Measurements from ENCODE around the gene ANKRD30A.

The ANKRD30A gene

GRCh38 chr10:37301271-37301670, 175.9 kb downstream of the ANKRD30A start:
- Histone ChIP-seq H3K9me3 (ENCODE audit: control insufficient read depth, low read length) (no peaks in the 10 kb centered on the region), H3K18ac (ENCODE audit: low read depth in 1 of 2, low read length in 2 of 2) (no peak overlapping the region), H2BK12ac (ENCODE audit: low read length in 2 of 2) (no peak overlapping the region), H4K91ac (ENCODE audit: low read length) (no peak overlapping the region), H3K79me1 (replicated peaks; ENCODE audit: low read length, poor library complexity, severe bottlenecking) (no peaks in the 10 kb centered on the region), H3K36me3 (ENCODE audit: control insufficient read depth in 1 of 2, insufficient read depth in 2 of 2, low read depth in 1 of 2, low read length in 2 of 2) (no peaks in the 10 kb centered on the region), H2BK5ac (ENCODE audit: low read depth, low read length, poor library complexity, severe bottlenecking) (no peak overlapping the region), H3K27me3 (ENCODE audit: control insufficient read depth in 1 of 2, insufficient read depth in 1 of 2, low read length in 2 of 2) (no peaks in the 10 kb centered on the region), H3K4me2 (ENCODE audit: low read length, poor library complexity, severe bottlenecking) (no peak overlapping the region), H2AFZ (ENCODE audit: low read depth, low read length) (no peak overlapping the region), H3K27ac (ENCODE audit: low read length, poor library complexity, severe bottlenecking) (no peak overlapping the region), H4K8ac (ENCODE audit: low read length) (no peak overlapping the region), H3K4me3 (ENCODE audit: insufficient read depth in 1 of 2, low read depth in 1 of 2, low read length in 2 of 2) (no peak overlapping the region), H3K9ac (ENCODE audit: low read length) (no peak overlapping the region), H3K23ac (ENCODE audit: low read length in 2 of 2) (no peak overlapping the region), H3K4me1 (ENCODE audit: control insufficient read depth, insufficient read depth, low read depth, low read length) (no peaks in the 10 kb centered on the region), H3K4ac (ENCODE audit: low read depth in 1 of 2, low read length in 2 of 2) (no peak overlapping the region), H2BK15ac (ENCODE audit: low read depth, poor library complexity, severe bottlenecking) (no peak overlapping the region), H2BK120ac (ENCODE audit: low read depth, low read length) (no peak overlapping the region), H3K14ac (ENCODE audit: low read length in 2 of 2) (no peak overlapping the region), H2AK5ac (ENCODE audit: low read length, severe bottlenecking) (no peak overlapping the region)
- WGBS: 55% methylated on average over 2 of the region's 2 CpGs
- DNase-seq: no peak

GRCh38 chr10:37304036-37304435, 178.6 kb downstream of the ANKRD30A start:
- H2BK120ac ChIP-seq (ENCODE audit: low read depth, low read length): no peak overlapping the region
- no peak overlapping the region for H3K4ac ChIP-seq (ENCODE audit: low read depth in 1 of 2, low read length in 2 of 2)
- H3K36me3 ChIP-seq (ENCODE audit: control insufficient read depth in 1 of 2, insufficient read depth in 2 of 2, low read depth in 1 of 2, low read length in 2 of 2): no peaks in the 10 kb centered on the region
- H3K27ac ChIP-seq (ENCODE audit: low read length, poor library complexity, severe bottlenecking): no peak overlapping the region
- H3K79me1 ChIP-seq (replicated peaks; ENCODE audit: low read length, poor library complexity, severe bottlenecking): no peaks in the 10 kb centered on the region
- no peak overlapping the region for H4K8ac ChIP-seq (ENCODE audit: low read length)
- no peaks in the 10 kb centered on the region for H3K9me3 ChIP-seq (ENCODE audit: control insufficient read depth, low read length)
- H3K4me1 ChIP-seq (ENCODE audit: control insufficient read depth, insufficient read depth, low read depth, low read length): no peaks in the 10 kb centered on the region
- H2BK5ac ChIP-seq (ENCODE audit: low read depth, low read length, poor library complexity, severe bottlenecking): no peak overlapping the region
- no peak overlapping the region for H3K9ac ChIP-seq (ENCODE audit: low read length)
- H3K27me3 ChIP-seq (ENCODE audit: control insufficient read depth in 1 of 2, insufficient read depth in 1 of 2, low read length in 2 of 2): no peaks in the 10 kb centered on the region
- H3K23ac ChIP-seq (ENCODE audit: low read length in 2 of 2): no peak overlapping the region
- no peak overlapping the region for H3K14ac ChIP-seq (ENCODE audit: low read length in 2 of 2)
- no peak overlapping the region for H3K18ac ChIP-seq (ENCODE audit: low read depth in 1 of 2, low read length in 2 of 2)
- no peak overlapping the region for H2BK12ac ChIP-seq (ENCODE audit: low read length in 2 of 2)
- no peak overlapping the region for H2BK15ac ChIP-seq (ENCODE audit: low read depth, poor library complexity, severe bottlenecking)
- H2AK5ac ChIP-seq (ENCODE audit: low read length, severe bottlenecking): no peak overlapping the region
- 41% methylated on average over 2 of the region's 2 CpGs for WGBS
- no peak overlapping the region for H4K91ac ChIP-seq (ENCODE audit: low read length)
- no peak for DNase-seq
- H3K4me3 ChIP-seq (ENCODE audit: insufficient read depth in 1 of 2, low read depth in 1 of 2, low read length in 2 of 2): no peak overlapping the region
- H2AFZ ChIP-seq (ENCODE audit: low read depth, low read length): no peak overlapping the region
- H3K4me2 ChIP-seq (ENCODE audit: low read length, poor library complexity, severe bottlenecking): no peak overlapping the region

- H3K14ac ChIP-seq (ENCODE audit: low read length in 2 of 2): no peak overlapping the region
Observed at GRCh38 chr10:37314350-37314749, 189.0 kb downstream of the ANKRD30A start.

GRCh38 chr10:37314862-37315261, 189.5 kb downstream of the ANKRD30A start:
- H3K9ac ChIP-seq (ENCODE audit: low read length): no peak overlapping the region
- no peak overlapping the region for H2BK12ac ChIP-seq (ENCODE audit: low read length in 2 of 2)
- H3K27me3 ChIP-seq (ENCODE audit: control insufficient read depth in 1 of 2, insufficient read depth in 1 of 2, low read length in 2 of 2): no peaks in the 10 kb centered on the region
- no peaks in the 10 kb centered on the region for H3K79me1 ChIP-seq (replicated peaks; ENCODE audit: low read length, poor library complexity, severe bottlenecking)
- H3K23ac ChIP-seq (ENCODE audit: low read length in 2 of 2): no peak overlapping the region
- no peak overlapping the region for H2BK15ac ChIP-seq (ENCODE audit: low read depth, poor library complexity, severe bottlenecking)
- no peak overlapping the region for H2AK5ac ChIP-seq (ENCODE audit: low read length, severe bottlenecking)
- DNase-seq: no peak
- WGBS: no CpG with 5 or more reads among the region's 1 CpG
- no peak overlapping the region for H3K14ac ChIP-seq (ENCODE audit: low read length in 2 of 2)
- H3K4me2 ChIP-seq (ENCODE audit: low read length, poor library complexity, severe bottlenecking): no peak overlapping the region
- no peak overlapping the region for H2AFZ ChIP-seq (ENCODE audit: low read depth, low read length)
- H4K8ac ChIP-seq (ENCODE audit: low read length): no peak overlapping the region
- no peak overlapping the region for H3K27ac ChIP-seq (ENCODE audit: low read length, poor library complexity, severe bottlenecking)
- H4K91ac ChIP-seq (ENCODE audit: low read length): no peak overlapping the region
- no peak overlapping the region for H3K4me3 ChIP-seq (ENCODE audit: insufficient read depth in 1 of 2, low read depth in 1 of 2, low read length in 2 of 2)
- H3K4ac ChIP-seq (ENCODE audit: low read depth in 1 of 2, low read length in 2 of 2): no peak overlapping the region
- H3K36me3 ChIP-seq (ENCODE audit: control insufficient read depth in 1 of 2, insufficient read depth in 2 of 2, low read depth in 1 of 2, low read length in 2 of 2): no peaks in the 10 kb centered on the region
- H3K18ac ChIP-seq (ENCODE audit: low read depth in 1 of 2, low read length in 2 of 2): no peak overlapping the region
- peaks cover 9% of the 10 kb centered on the region for H3K9me3 ChIP-seq (ENCODE audit: control insufficient read depth, low read length)
- H2BK120ac ChIP-seq (ENCODE audit: low read depth, low read length): no peak overlapping the region
- no peaks in the 10 kb centered on the region for H3K4me1 ChIP-seq (ENCODE audit: control insufficient read depth, insufficient read depth, low read depth, low read length)
- no peak overlapping the region for H2BK5ac ChIP-seq (ENCODE audit: low read depth, low read length, poor library complexity, severe bottlenecking)

More at GRCh38 chr10:37314350-37314749, 189.0 kb downstream of the ANKRD30A start:
- Histone ChIP-seq H2AK5ac (ENCODE audit: low read length, severe bottlenecking) (no peak overlapping the region), H2BK120ac (ENCODE audit: low read depth, low read length) (no peak overlapping the region), H4K91ac (ENCODE audit: low read length) (no peak overlapping the region), H3K36me3 (ENCODE audit: control insufficient read depth in 1 of 2, insufficient read depth in 2 of 2, low read depth in 1 of 2, low read length in 2 of 2) (no peaks in the 10 kb centered on the region), H3K4ac (ENCODE audit: low read depth in 1 of 2, low read length in 2 of 2) (no peak overlapping the region), H3K4me3 (ENCODE audit: insufficient read depth in 1 of 2, low read depth in 1 of 2, low read length in 2 of 2) (no peak overlapping the region), H3K4me2 (ENCODE audit: low read length, poor library complexity, severe bottlenecking) (no peak overlapping the region), H3K9ac (ENCODE audit: low read length) (no peak overlapping the region), H3K79me1 (replicated peaks; ENCODE audit: low read length, poor library complexity, severe bottlenecking) (no peaks in the 10 kb centered on the region), H2BK5ac (ENCODE audit: low read depth, low read length, poor library complexity, severe bottlenecking) (no peak overlapping the region), H3K23ac (ENCODE audit: low read length in 2 of 2) (no peak overlapping the region), H3K27me3 (ENCODE audit: control insufficient read depth in 1 of 2, insufficient read depth in 1 of 2, low read length in 2 of 2) (no peaks in the 10 kb centered on the region), H2BK12ac (ENCODE audit: low read length in 2 of 2) (no peak overlapping the region), H3K18ac (ENCODE audit: low read depth in 1 of 2, low read length in 2 of 2) (no peak overlapping the region), H3K4me1 (ENCODE audit: control insufficient read depth, insufficient read depth, low read depth, low read length) (no peaks in the 10 kb centered on the region), H2BK15ac (ENCODE audit: low read depth, poor library complexity, severe bottlenecking) (no peak overlapping the region), H2AFZ (ENCODE audit: low read depth, low read length) (no peak overlapping the region), H3K9me3 (ENCODE audit: control insufficient read depth, low read length) (peaks cover 9% of the 10 kb centered on the region), H4K8ac (ENCODE audit: low read length) (no peak overlapping the region), H3K27ac (ENCODE audit: low read length, poor library complexity, severe bottlenecking) (no peak overlapping the region)
- DNase-seq: no peak
- WGBS: 35% methylated on average over 3 of the region's 3 CpGs
